ENCODE measurements around the gene ZNF439.
"Not testable (repeated sequence)": the region's sequence is repeated elsewhere in the genome, so short reads cannot be mapped to it uniquely, and the experiment has no call there.

Gene ZNF439
- total RNA-seq, result 7.5 to 15.4 reads per million in 2 donors

GRCh38 chr19:11848594-11849469, at the start of gene ZNF439:
Gene ZNF439, plus strand, starts transcription at chr19:11848726. Its CDS starts 142 bp downstream, at chr19:11848868.
- peak; percentile 64 to 84 (median 77) for DNase-seq

DNA sequence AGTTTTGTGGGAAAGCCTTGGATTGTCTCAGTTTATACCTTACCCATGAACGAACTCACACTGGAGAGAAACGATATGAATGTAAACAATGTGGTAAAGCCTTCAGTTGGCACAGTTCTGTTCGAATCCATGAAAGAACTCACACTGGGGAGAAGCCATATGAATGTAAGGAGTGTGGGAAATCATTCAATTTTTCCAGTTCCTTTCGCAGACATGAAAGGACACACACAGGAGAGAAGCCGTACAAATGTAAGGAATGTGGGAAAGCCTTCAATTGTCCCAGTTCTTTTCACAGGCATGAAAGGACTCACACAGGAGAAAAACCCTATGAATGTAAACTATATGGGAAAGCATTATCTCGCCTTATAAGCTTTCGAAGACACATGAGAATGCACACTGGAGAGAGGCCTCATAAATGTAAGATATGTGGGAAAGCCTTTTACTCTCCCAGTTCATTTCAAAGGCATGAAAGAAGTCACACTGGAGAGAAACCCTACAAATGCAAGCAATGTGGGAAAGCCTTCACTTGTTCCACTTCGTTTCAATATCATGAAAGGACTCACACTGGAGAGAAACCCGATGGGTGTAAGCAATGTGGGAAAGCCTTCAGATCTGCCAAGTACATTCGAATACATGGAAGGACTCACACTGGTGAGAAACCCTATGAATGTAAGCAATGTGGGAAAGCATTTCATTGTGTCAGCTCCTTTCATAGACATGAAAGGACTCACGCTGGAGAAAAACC, 42.0 kb upstream of the ZNF439 start:
- DNase-seq, result no peak

DNA sequence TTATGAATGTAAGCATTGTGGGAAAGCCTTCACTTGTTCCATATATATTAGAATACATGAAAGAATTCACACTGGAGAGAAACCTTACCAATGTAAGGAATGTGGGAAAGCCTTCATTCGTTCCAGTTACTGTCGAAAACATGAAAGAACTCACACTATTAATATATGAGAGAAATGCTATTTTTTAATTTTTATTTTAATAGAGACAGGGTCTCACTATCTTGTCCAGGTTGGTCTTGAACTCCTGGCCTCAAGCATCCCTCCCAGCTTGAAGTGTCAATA, 41.5 kb upstream of the ZNF439 start:
- DNase-seq, result no peak

GRCh38 chr19:11813703-11814028, 34.9 kb upstream of the ZNF439 start:
- no peak for DNase-seq

GRCh38 chr19:11814029-11814699, 34.4 kb upstream of the ZNF439 start, which contains the start of gene ZNF440:
Gene ZNF440, plus strand, starts transcription at chr19:11814273. Its CDS starts 175 bp downstream, at chr19:11814448.
- peak; percentile 57 to 90 (median 74) for DNase-seq

GRCh38 chr19:11814700-11815035, 33.9 kb upstream of the ZNF439 start:
- DNase-seq, result peak in 1 of 5 experiments; percentile 17

DNA sequence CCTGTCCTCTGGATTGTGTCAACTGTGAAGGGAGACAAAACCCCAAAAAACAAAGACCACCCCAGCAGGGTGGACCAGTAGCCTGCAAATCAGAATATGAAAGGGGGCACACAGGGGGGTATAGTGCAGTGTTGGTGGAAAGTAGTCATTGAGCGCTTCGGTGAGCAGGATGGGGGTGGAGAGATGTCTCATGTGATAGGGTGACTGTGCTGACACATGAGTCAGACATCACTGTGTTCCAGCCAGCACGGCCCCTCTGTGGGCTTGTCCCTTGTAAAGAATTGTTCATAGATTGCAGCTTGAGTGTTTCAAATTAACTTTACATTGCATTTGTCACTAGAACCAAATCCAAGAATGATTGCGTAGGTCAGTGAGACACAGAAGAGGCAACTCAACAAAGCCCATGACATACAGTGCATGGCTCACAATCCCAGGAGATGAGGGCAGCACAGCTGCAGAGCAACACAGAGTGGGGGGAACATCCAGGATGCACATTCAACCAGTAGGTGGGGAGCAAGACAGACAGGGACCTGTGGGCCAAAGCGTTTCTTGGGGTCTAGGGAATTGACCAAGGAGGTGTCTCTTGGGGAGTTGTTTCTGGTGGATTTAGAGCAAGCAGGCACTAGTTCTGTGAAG, 26.9 kb upstream of the ZNF439 start:
- DNase-seq, result no peak

- not testable (repeated sequence) for DNase-seq
Observed at GRCh38 chr19:11828957-11829876, 19.3 kb upstream of the ZNF439 start.

GRCh38 chr19:11832253-11832912, 16.1 kb upstream of the ZNF439 start:
- peak in 1 of 5 experiments; percentile 18 for DNase-seq

DNA sequence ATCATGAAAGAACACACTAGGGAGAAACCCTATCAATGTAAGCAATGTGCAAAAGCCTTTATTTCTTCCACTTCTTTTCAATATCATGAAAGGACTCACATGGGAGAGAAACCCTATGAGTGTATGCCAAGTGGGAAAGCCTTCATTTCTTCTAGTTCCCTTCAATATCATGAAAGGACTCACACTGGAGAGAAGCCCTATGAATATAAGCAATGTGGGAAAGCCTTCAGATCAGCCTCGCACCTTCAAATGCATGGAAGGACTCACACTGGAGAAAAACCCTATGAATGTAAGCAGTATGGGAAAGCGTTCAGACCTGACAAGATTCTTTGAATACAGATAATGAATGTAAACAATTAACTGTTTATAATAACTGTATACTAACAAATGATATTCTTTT, 15.0 kb upstream of the ZNF439 start:
- DNase-seq, result peak in 1 of 5 experiments; percentile 8

GRCh38 chr19:11835626-11836066, 12.9 kb upstream of the ZNF439 start:
- not testable (repeated sequence) for DNase-seq

DNA sequence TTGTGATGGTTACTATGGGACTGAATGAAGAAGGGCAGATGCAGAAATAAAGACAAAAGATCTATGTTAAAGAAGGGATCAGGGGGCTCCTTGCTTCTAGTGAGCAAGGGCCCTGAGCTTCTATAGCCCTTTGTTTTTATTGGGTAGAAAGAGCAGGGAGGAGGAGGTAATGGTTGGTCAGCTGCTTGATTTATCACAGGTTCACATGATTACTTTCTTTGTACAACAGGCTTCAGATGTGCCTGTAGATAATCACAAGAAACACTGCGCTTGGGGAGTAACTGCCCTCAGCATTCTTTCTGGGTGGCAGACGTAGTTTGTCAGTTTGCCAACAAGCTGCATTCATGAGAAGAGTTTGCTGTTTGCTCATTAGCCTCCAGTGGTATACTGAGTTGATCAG, 4.8 kb upstream of the ZNF439 start:
- DNase-seq, result no peak

DNA sequence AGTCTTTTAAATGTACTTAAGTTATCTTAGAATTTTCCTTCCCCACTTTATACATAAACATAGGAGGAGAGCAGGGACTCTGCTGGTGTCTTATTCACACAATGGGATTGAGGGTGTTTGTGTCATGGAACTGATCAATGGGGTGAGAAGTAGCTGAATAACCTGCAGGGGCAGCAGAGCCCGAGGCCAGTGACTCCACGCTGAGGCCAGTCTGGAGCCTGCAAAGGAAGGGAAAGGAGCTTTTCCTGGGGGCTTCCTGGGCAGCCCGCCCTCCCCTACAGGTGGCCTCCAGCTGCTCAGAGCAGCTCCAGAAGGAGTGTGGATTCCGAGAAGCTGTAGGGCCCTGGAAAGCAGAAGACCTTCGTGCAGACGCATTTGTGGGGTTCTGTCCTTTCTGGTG, 911 bp upstream of the ZNF439 start:
- DNase-seq, result not testable (repeated sequence)

DNA sequence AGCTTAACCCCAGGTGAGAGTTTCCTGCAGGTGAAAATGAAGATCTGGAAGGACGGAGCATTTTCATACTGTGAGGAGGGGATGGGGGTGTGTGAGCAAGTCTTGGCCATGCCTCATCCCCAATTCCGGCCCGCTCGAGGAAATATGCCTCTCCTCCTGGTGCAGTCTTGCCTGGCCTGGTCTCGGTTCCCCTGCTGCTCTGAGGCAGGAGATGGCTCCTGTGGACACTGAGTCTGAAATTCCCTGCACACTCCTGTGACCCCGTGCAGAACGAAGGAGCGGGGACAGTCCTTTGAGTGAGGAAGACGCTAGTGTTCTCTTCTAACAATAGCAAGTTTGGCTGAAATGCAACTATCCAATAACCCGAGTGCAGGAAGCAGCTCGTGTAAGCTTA, 329 bp upstream of the ZNF439 start:
- no peak for DNase-seq

DNA sequence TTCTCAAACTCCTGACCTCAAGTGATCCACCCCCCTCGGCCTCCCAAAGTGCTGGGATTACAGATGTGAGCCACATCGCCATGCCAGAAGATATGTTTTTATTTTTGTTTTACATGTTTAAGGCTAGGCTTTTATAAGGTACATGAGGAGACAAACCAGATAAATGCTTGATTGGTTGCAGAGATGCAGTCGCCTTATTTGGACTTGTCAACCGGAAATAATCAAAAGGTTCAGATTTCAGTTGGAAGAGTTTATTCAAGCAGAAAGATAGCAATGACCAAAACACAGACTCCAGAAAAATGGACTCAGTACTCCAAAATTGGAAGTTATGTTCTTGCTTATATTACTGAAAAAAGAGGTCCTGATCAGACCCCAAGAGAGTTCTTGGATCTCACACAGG, 1.8 kb downstream of the ZNF439 start:
- DNase-seq, result not testable (repeated sequence)

GRCh38 chr19:11853358-11853757, 4.8 kb downstream of the ZNF439 start:
- no peak for DNase-seq

DNA sequence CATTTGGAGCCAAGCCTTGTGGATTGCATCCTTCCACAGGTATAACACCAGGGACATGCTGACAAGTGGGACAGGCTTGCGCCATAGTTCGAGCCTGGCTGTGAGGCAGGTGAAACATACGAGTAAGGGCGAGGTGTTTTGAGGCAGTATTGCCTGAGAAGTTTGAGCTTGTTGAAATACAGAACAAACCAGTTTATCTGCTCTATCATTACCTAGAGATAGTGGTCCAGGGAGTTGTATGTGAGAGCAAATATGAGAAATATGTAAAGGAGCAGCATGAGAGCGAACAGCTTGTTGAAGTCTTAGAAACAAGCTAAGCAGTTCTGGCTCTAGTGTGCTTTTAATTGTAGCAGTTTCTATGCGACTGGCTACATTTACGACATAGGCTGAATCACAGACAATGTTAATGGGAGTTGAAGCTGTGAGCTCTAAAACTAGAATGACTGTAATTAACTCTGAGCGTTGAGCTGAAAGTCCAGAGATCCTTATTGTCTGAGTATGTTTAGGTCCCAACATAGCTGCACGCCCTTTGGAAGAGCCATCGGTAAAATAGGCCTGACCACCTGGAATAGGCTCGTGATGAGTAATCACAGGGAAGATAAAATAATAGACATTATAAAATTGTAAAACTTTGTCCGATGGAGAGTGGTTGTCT, 8.2 kb downstream of the ZNF439 start:
- DNase-seq, result no peak

DNA sequence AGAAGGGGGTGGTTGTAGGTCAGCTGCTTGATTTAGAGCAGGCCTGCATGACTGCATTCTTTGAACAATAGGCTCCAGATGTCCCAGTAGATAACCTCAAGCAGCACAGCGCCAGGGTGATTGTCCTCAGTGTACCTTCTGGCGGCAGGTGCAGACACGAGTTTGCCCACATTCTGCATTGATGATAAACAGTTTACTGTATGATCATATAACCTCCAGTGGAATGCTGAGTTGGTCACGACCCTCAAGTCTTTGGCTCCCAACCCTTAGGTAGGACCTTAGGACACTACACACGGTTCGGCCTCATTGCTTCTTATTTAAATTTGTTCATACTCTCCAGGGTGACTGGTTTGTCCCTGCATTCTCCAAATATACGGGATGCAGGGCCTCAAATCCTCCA, 12.2 kb downstream of the ZNF439 start:
- no peak for DNase-seq

GRCh38 chr19:11861301-11861700, 12.8 kb downstream of the ZNF439 start:
- DNase-seq, result no peak

GRCh38 chr19:11867766-11868165, 19.2 kb downstream of the ZNF439 start:
- DNase-seq, result not testable (repeated sequence)

DNA sequence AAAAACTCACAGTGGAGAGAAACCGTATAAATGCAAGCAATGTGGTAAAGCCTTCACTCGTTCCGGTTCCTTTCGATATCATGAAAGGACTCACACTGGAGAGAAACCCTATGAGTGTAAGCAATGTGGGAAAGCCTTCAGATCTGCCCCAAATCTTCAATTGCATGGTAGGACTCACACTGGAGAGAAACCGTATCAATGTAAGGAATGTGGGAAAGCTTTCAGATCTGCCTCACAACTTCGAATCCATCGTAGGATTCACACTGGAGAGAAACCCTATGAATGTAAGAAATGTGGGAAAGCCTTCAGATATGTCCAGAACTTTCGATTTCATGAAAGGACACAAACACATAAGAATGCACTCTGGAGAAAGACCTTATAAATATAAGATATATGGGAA, 19.7 kb downstream of the ZNF439 start:
- no peak for DNase-seq
